NCI-H146 treated with DMSO at 0.1 percent for 48 hours (cell line): ENCODE results near the gene DDX10.
"Not testable (repeated sequence)": the region's sequence is repeated elsewhere in the genome, so short reads cannot be mapped to it uniquely, and the experiment has no call there.

Source experiments
- DNase-seq: peaks from one replicate; lab custom pipeline; 2025; ENCODE audit not compliant: unreplicated experiment; lab: John Stamatoyannopoulos, UW

DDX10 gene

DNA sequence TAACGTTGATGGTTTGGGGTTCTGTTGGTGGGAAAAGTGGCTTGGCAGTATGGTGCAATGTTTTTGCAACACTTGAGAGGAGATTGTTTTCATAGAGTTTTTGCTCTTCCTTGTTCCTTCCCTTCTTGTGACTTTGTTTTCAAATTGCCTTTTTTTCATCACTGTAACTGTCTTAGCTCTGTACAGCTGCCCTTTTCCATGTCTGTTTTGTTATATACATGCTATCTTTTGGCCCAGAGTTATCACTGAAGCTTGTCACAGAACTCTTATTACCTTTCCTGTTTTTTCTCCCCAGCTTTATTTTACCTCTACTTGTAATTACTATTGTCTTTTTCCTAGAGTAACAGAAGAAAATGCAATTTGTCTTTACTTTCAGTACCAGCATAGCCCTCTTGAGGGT, 154.1 kb downstream of the DDX10 start:
- no peak for DNase-seq

GRCh38 chr11:108819957-108820356, 155.1 kb downstream of the DDX10 start:
- DNase-seq = no peak

DNA sequence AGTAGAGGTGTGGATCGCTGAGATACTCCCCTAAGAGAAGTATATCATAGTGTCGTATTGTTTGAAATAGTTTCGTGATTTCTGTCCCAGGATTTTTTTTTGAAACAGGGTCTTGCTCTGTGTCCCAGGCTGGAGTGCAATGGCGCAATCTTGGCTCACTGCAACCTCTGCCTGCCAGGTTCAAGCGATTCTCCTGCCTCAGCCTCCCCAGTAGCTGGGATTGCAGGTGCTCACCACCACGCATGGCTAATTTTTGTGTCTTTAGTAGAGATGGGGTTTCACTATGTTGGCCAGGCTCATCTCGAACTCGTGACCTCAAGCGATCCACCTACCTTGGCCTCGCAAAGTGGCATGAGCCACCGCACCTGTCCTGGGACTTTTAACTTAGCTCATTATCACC, 159.1 kb downstream of the DDX10 start:
- DNase-seq = not testable (repeated sequence)

GRCh38 chr11:108824545-108824944, 159.7 kb downstream of the DDX10 start:
- no peak for DNase-seq

GRCh38 chr11:108825381-108825780, 160.5 kb downstream of the DDX10 start:
- DNase-seq = no peak

DNA sequence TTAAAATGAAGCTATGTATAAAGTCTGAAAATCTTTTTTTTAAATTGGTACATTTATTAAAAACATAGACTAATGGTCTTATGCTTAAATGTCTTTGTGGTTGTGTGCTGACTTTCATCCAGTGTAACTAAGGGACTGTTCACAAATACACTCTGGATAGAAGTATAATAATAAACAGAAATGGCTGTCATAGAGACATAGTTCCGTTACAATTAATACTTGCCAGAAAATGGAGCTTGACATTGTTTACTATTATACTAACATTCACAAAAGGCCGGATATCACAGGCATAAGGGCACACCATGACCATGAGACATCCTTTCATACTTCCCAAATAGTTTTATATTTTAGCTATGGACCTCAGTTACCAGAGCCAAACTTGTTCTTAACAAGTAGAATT, 161.3 kb downstream of the DDX10 start:
- DNase-seq = no peak

DNA sequence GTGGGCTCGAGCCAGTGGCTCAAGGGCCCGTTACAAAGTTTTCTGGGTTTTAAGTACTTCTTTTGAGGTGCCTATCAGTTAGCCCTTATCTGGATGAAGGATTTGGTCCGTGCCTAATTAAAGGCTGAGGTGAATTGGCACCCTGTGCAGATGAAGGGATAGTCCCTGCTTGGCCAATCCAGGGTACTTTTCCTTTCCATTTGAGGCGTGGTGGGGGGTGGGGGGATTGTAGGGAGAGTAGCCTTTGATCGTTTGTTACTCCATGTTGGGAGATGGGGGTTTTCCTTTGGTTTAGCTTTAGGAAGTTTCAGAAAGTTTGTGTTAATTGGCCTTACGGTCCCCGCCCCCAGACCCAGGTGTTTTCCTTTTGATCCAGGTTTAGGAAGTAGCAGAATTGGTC, 170.8 kb downstream of the DDX10 start:
- no peak for DNase-seq

DNA sequence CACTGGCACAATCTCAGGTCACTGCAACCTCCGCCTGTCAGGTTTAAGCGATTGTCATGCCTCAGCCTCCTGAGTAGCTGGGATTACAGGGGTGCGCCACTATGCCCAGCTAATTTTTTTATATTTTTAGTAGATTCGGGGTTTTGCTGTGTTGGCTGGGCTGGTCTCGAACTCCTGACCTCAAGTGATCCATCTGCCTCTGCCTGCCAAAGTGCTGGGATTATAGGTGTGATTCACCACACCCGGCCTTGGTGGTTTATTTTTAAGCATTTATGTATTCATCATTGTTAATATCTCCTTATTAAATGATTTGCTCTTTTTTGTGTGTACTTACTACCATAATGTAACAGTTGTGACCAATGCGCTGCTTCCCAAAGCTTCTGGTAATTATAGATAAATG, 171.7 kb downstream of the DDX10 start:
- DNase-seq = no peak

GRCh38 chr11:108838102-108838791, 173.4 kb downstream of the DDX10 start:
- DNase-seq = no peak

GRCh38 chr11:108838792-108839105, 173.9 kb downstream of the DDX10 start:
- no peak for DNase-seq

- no peak for DNase-seq
These were observed 181.1 kb downstream of the DDX10 start for GRCh38 chr11:108846009-108846408.

DNA sequence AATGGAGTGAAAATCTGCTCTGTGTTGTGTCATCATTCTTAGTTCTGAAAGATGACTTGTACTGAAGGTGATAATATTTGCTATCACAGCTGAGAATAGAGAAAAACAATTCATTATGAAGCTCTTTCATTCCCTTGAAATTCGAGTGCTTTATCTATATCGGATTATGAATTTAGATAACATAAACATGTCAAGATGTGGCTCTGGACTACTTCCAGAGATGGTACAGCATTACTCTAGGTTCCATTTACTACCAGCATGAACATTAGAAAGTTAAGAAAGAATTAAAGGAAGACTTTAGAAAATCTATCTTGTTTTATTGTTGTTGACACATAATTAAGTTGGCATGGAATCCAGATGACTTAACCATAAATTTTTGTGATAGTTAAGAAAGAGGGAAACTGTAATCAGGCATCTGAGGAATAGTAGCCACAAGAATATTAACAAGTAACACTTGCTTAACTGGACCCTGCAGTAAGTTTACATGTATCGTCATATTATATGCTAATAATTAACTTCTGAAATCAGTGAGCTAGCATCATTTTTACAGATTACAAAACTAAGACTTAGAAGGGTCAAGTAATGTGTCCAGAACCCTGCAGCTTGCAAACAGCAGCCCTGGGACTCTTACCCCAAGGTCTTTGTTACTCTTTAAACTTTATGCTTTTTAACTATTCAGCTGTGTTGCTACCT, 182.6 kb downstream of the DDX10 start:
- DNase-seq = no peak

GRCh38 chr11:108851781-108852180, 186.9 kb downstream of the DDX10 start:
- DNase-seq = no peak

GRCh38 chr11:108852701-108853100, 187.8 kb downstream of the DDX10 start:
- DNase-seq = no peak

DNA sequence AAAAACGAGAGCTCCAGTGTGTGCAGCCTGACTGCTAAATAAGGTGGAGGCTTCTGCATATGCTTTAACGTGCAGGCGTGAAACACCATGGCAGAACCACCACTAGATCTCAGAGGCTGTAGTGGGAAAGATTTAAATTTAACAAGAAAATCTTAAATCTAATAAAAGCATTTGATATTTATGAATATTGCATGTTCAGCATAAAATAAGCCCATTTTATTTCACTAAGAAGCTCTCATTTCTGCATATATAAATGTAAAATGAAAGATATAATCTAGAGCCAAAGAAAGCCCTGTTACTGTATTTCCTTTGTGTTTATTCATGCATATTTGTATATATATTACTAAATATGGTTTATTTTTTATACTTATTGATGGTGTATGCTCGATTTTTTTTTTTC, 188.3 kb downstream of the DDX10 start:
- DNase-seq = no peak

GRCh38 chr11:108853864-108854263, 189.0 kb downstream of the DDX10 start:
- no peak for DNase-seq

DNA sequence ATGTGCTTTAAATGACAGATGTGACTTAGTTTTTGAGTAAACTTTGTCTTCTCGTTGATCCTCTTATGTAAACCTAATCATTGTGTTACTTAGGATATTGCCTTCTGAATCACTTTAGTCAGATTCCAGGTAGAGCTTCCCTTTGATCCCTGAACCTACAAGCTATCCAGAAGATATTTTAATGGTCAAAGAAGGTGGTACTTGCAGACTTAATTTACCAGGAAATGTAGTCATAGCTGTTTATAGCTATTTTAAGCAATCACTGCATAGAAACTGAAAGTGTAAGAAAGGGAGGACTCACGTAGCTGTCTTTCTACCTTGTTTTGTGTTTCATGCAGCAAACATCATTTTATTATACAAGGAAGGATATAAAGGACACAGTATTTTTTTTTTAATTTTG, 189.5 kb downstream of the DDX10 start:
- no peak for DNase-seq

DNA sequence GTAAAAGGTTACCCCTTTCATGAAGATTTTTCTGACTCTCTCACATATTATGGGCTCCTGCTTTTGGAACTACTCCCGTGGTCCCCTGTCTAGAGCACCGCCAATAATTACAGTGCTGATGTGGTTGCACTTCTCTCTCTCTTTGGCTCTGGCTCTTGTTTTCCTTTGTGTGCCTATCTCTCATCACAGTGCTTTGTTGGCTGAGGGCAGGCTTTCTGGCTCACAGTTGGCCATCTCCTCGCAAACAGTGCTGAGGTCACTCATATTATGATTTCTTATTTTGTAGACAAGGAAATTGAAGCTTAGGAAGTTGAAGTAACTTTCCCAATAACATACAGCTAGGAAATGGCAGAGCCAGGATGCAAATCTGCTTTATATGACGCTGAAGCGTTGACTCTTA, 192.5 kb downstream of the DDX10 start:
- DNase-seq = no peak

GRCh38 chr11:108858622-108859021, 193.8 kb downstream of the DDX10 start:
- DNase-seq = no peak

GRCh38 chr11:108859510-108859909, 194.6 kb downstream of the DDX10 start:
- DNase-seq = no peak

DNA sequence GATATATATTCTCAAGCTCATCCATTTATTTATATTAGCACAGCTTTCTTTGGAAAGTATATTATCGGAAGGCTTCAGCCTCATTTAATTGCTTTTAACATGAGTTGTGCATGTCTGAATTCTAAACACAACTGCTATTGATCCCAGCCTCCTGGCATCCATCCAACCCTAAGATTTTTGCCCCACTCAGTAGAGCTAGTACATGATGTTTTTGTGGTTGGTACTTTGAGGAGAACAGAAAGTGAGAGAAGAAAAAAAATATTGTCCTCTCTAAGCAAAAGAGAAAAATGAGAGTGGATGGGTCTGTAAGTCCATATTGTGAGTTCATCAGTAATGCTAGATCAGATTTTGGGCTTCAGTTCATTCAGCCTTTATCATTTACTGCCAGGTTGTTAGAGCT, 198.7 kb downstream of the DDX10 start:
- DNase-seq = no peak

DNA sequence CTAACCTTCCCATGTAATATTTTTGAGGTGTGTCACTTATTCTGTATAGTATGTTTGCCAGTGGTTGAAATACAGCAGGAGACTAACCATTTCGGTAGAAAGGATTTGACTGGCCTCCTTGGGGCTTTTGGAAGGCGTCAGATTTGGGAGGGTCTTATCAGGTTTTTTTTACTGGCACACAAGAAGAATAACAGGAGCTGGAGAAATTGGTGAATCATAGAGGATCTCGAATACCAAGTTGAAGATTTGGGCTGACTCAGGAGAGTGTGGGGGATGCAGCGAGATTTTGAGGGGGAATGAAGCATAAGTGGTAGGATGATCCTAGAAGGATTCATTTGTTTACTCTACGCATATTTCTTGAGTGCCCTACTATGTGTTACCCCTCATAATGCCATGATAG, 200.5 kb downstream of the DDX10 start:
- DNase-seq = no peak

DNA sequence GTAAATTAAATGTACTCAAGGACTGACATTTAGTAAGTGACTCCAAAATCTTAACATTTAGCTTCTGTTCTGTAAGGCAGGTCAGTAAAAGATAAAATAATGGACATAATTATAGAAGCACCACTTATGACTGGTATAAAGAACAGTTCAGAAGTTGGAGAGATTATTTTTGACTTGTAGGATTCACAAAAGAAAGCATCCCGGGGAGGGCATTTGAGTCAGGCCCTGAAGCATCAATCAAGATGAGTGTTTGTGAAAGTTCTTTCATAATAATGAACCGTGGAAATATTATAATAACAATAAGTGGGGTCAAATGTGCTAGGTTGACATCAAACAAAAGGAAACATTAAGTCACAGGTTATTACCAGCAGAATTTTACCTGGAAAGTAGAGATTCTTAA, 201.9 kb downstream of the DDX10 start:
- no peak for DNase-seq
